HG02678 (cell line): Measurements from ENCODE around the gene NKIRAS2.
"Not testable (repeated sequence)": the region's sequence is repeated elsewhere in the genome, so short reads cannot be mapped to it uniquely, and the experiment has no call there.

ENCODE experiments used
- ATAC-seq: cut with Tn5 transposase; IDR thresholded peaks from one replicate; pipeline ENCODE4 v1.9.1; 2021; ENCODE audit warnings: mild to moderate bottlenecking, moderate library complexity; ENCODE audit not compliant: unreplicated experiment

NKIRAS2 gene

DNA sequence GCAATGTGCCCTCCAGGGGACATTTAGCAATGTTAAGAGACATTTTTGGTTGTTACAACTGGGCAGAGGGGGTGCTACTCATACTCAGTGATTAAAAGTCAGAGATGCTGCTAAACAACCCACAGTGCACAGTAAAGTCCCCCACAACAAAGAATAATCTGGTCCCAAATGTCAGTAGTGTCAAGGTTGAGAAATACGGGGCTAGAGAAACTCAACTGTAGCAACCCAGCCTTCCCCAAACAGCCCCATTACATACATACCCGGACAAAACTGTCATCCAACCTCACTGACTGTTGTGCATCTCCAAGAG is 23.1 kb upstream of the NKIRAS2 start:
- ATAC-seq: no peak

DNA sequence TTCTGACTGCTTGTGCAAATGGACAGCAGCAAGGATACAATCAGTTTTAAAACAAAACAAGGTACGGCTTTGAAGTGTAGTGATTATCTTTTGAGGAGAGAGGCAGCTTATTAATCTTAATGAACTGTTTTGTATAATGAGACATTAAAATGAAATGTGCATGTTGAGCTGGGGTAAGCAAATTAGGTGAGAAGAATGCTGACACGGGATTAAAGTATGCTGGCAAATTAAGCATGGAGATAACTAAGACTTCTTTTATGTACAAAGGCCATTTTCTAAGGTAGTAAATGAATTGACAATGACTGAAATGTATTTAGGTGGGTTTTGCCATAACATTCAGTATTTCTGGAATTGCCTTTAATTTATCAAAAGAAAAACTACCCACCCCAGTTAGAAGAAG is 21.4 kb upstream of the NKIRAS2 start:
- ATAC-seq: no peak

DNA sequence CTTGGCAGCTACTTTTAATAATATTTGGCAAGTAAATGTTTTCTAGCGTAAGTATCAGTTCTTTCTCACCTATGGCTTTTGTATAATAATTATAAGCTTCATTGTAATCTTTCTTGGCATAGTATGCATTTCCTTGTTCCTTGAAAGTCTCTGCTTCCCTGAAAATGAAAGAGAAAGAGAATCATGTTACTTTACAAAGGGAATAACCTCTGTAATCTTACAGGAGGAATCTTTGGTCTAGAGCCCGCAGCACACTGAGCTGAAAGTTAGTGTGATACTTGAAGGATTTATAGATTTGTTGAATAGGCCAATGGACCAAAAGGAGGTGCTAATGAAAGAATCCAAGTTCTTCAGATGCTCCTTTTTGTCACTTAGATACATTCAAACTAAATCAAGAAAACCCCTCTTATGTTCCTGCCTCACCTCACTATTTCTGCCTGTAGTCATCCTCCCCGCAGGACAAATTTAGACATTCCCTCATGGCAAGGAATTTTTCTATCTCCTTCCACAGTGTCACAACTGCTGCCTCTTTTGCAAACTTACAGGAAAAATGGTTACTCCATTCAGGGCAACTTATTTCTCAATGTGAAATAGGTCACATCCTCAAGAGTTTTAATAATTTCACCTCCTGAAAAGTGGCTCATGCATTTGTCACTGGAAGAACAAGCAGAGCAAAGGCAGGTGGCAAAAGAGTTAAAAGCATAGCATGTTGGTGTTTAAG is 19.3 kb upstream of the NKIRAS2 start:
- no peak for ATAC-seq

DNA sequence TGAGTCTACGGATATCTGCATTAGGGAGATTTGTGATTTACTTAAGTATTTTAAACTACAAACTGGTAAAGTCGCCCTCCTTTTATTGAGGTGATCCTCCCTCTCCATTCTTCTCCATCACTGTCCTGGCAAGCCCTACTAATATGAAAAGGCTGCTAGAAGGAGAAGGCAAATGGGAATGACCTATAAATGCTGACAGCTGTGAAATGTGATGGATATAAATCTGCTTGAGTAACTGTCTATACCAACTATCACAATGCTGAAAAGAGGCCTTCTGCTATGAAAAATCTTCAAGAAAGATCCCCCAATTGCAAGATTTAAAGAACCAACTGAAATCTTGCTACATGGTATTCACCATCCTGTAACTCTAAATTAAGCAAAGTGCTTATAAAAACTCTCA is 18.2 kb upstream of the NKIRAS2 start:
- no peak for ATAC-seq

DNA sequence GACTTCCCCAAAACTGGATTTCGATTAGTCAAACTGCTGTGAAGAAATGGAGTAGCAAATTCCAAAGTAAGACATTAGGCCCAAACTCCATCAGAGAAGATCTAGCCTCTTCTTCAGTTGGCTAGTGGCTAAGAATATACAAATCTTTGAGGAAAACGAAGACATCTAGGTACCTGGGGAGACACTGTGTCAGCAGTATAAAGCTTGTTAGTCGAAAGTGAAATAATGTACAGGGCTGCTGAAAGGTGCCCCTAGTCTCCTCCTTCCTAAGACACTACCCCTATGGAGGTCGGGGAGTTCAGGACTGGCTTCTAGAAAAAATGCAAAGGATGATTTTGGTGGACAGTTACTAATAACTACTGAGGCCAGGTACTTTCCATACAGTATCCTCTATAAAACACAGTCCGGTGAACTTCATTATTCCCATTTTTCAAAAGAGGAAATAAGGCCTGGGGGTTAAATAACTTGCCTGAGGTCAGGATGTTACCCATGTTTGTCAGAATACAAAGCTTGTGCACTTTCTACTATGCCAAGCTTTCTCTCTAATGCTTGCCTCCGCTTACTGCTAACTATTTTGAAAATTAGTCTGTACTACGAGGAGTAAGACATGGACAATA is 17.6 kb upstream of the NKIRAS2 start:
- ATAC-seq: no peak

DNA sequence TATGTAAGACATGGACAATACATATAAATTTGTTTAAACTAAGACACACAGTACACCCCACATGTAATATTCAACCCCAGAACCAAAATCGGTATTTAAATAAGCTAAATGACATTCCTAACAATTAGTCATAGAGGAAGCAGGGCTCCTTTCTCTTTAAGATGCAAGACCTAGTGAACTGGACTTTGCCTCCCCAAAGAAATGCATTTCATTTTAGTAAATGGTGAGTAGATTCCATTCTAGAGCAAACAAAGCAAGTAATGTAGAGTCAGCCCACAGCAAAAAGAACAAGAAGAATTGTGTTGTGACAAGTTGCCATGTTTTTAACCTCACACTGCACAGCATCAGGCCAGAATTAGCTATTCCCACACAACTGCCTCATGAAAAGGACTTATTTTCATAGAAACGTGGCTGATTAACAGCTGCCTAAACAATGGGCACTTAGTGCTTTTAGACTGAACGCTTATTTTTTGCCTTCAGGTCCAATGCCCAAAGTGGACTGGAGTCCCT is 17.0 kb upstream of the NKIRAS2 start:
- ATAC-seq: no peak

DNA sequence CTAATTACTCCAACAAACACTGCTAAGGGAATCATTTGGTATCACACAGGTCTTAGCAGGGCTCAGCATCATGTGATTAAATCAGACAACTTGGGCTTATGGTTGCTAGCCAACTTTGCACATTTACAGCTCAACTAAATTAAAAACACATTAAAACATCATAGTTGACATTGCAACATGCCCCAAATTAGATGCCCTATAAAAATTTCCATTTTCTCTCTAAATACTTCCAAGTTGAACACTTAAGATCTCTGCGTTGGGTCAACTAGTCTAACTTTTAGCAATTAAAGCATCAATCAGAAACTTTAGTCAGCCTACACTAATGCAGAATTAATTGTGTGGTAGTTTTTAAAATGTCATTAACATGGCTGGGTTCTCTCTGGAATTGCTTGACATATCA is 14.7 kb upstream of the NKIRAS2 start:
- ATAC-seq: no peak

DNA sequence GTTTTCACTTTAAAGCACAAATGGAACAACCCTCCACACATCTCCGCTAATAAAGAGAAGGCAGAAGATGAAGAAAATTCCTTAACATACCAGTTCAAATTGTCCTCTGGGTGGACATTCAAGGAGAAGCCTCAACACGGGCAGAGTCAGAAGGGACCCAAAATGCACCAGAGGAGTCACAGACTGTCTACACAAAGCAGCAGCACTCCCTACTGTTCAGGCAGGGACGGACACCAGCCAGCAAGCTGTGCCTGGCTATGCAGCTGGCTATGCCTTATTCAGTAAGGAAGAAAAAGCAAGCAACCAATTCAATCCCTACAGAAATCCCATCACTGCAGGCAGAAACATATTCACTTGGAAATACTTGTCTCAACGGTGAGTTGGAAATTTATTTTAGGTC is 10.7 kb upstream of the NKIRAS2 start:
- ATAC-seq: no peak

DNA sequence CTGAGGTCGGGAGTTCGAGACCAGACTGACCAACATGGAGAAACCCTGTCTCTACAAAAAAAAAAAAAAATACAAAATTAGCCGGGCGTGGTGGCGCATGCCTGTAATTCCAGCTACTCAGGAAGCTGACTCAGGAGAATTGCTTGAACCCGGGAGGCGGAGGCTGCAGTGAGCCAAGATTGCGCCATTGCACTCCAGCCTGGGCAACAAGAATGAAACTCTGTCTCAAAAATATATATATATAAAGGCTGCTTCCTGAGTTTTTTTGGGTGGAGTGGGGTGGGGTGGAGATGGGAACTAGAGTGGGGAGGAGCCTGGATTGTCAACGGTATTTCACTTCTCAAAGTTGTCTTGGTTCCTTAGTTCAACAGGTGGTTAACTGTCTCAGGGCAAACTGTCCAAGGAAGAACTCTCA is 9.6 kb upstream of the NKIRAS2 start:
- ATAC-seq: not testable (repeated sequence)

DNA sequence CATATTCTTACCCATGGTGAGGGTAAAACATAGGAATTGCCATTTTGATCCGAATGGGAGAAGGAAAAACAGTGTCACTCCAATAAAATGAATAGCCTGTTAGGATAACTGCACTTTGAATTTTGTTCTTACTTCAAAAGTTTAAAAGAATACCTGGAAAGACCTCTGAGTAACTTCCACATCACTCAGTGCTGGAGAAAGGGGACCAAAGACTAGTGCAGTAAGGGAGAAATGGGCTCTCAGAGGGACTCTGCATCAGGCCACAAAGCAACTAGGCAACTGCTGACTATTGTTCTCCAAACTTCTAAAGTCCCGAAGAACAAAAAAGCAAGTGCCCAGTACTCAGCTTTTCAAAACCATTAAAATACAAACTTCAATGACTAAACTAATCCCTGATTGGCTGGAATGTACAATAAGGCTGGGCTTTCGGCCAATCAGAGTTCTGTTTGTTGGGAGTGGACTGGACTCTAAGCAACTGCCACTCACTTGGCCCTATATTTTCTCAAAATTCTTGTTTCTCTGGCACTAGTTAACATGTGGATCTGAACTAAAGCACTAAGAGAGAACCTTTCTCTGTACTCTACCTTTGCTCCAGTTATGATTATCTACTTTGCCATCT is 8.9 kb upstream of the NKIRAS2 start:
- ATAC-seq: no peak

DNA sequence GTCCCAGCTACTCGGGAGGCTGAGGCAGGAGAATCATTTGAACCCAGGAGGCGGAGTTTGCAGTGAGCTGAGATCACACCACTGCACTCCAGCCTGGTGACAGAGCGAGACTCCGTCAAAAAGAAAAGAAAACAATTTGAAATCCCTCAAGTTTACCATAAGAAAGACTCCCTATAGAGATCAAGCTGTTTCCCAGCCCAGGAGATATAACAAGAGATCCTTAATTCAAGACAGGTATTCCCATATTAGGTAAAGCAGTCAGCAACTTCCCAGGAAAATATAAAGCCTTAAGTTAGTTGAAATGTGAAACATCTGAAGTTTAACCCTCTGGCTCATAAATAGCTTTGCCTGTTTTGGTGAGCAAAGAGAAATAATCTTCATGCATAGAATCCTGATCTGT is 7.5 kb upstream of the NKIRAS2 start:
- not testable (repeated sequence) for ATAC-seq

DNA sequence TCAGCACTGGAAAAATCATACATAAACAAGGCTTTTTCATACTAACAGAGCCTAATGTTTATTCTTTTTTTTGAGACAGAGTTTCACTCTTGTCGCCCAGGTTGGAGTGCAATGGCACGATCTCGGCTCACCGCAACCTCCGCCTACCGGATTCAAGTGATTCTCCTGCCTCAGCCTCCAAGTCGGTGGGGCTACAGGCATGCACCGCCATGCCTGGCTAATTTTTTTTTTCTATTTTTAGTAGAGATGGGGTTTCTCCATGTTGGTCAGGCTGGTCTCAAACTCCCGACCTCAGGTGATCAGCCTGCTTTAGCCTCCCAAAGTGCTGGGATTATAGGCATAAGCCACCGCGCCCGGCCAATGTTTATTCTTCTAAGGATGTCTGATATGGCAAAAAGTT is 6.2 kb upstream of the NKIRAS2 start:
- ATAC-seq: not testable (repeated sequence)

DNA sequence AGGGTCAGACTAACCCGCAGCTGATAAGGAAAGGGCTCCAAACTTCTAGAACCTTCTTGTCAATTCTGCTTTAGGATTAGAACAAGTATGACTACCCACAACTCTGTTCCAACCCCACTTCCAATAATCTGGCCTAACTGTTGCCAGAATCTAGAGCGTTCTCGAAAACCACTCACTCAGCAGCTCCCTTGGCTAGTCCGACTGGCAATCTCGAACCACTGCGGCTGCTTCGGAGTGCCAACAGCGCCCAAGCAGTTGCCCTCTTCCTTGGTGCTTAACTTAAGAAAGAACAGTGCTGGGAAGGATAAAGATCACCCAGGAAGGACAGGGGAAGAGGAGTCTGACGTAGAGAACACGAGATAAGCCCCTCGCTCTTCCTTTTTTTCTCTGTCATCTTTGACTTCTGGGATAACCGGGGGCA is 3.5 kb upstream of the NKIRAS2 start:
- no peak for ATAC-seq

DNA sequence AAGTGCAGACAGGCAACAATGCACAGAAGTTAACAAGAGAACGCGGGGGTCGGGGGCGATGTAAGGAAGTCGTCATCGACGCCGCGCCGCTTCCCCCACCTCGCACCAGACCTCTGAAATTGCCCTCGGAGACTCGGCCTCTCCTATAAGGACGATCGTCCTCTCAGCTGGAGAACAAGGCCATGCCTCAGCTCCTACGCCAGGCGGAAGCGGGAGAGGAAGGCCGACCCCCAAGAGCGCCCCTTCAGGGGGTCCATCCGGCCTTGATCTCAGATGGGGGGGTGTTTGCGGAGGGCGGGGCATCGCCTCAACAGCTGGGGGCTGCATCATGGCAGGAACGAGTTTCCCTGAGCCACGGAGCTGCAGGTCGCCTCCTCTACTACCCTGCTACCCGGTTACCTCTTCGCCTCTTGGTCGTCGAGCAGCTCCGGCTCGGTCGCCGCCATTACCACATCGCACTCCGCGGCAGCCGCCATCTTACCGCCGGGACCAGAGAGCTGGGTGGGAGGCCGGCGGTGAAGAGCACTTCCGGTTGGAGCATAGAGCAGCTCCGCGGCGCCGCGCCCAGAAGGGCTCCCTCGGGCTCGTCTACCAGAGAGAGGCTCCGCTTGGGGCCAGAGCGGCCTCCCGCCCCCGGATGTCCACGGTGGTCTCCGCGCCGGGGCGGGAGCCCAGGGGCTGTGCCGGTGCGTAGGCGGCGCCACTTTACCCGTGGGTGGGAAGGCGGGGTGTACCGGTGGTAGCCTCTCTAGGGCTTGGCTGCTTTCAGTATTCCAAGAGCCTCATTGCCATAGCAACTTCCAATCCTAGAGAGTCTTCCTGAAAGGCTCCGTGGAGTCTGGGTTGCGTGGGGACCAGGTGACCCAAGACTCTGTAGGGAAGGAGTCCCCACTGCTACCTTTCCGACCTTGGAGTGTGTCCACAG is 2.7 kb upstream of the NKIRAS2 start, which contains the start of gene DNAJC7:
DNAJC7 (minus strand) TSS at position 499 of the 925 bp plus-strand sequence; CDS start at position 476, 23 bp downstream.
- peak; percentile 88 for ATAC-seq

DNA sequence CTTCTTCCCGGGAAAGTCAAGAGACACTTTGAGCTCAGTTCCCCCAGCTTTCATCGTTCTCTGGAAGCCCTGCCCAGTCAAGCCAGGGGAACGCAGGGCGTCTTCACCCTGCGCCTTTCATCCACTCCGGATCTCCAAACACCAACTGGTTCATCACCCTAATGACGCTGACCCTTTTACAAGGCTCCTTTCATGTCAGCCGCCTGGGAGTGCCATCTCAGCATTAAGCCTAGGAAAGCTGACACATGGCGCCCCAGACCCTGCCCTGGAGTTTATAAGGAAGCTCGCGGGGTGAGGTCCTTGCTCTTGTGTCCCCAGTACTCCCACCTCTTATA is 2.1 kb upstream of the NKIRAS2 start:
- ATAC-seq: no peak

DNA sequence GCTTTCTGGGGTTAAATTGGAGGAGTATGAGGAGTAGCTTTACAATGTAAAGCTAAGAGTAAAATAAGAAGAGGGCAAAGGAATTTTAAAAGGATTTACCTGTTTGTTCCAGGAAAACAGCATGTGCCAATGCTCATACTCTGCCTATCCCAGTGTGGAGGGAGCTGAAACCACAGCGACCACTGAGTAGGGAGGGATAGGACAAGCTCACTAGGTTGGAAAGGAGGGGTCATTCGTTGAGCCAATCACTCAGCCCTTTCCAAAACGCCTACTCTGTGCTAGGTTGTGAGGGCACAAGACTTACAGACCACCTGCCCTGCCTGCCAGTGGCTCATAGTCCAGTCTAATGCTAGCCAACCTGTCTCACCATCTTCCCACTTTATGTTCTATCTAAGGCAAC is 1.6 kb upstream of the NKIRAS2 start:
- ATAC-seq: no peak

DNA sequence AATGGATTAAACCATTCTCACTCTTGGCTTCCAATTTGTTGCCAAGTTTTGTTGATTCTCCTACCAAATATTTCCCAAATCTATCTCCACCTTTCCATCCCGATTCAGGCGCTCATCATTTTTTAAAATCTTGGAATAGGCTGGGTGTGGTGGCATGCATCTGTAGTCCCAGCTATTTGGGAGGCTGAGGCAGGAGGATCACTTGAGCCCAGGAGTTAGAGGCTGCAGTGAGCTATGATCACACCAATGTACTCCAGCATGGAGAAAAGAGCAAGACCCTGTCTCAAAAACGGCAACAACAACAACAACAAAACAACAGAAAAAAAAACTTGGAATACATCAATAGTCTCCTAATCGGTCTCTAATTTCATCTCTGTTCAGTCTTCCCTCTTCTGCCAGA is 902 bp upstream of the NKIRAS2 start:
- ATAC-seq: no peak

DNA sequence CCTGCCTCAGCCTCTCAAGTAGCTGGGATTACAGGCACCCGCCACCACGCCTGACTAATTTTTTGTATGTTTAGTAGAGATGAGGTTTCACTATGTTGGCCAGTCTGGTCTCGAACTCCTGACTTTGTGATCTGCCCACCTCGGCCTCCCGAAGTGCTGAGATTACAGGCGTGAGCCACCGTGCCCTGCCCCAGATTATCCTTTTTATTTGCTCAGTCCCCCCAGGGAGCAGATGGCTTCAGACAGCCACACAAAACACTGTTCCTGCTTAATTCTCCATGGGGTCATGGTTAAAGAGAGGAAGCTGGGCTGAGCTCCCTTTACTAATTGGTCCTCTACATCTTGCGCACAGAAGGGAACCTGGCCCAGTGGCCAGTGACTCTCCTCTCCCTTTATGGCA is 955 bp downstream of the NKIRAS2 start:
- ATAC-seq: not testable (repeated sequence)

DNA sequence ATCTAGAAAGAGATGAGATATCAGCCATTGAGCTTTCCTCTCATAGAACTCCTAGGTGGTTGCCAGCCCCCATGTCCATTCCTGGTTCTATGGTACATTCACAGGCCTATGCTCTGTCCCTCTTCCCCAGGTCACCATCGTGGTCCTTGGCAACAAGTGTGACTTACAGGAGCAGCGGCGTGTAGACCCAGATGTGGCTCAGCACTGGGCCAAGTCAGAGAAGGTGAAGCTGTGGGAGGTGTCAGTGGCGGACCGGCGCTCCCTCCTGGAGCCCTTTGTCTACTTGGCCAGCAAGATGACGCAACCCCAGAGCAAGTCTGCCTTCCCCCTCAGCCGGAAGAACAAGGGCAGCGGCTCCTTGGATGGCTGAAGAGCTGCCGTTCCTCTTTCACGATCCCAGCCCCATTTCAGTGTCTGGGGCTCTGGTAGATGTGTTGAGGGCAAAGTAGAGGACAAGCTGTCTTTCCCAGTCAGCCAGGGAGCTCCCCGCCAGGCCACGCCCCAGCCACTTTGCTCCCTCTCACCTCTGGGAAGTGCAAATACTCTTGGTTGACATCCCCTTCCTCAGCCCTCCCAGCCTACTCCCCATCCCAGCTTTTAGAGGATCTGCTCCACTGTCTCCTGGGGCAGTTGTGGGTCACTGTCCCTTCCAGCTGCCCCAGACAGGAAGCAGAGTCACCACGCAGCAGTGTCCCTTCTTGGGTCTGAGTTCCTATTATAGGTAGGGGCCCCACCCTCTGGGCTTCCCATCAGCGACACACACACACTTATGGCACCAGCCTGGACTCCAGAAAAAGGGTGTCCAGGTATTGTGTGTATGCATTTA is 3.8 kb downstream of the NKIRAS2 start:
- ATAC-seq: no peak

DNA sequence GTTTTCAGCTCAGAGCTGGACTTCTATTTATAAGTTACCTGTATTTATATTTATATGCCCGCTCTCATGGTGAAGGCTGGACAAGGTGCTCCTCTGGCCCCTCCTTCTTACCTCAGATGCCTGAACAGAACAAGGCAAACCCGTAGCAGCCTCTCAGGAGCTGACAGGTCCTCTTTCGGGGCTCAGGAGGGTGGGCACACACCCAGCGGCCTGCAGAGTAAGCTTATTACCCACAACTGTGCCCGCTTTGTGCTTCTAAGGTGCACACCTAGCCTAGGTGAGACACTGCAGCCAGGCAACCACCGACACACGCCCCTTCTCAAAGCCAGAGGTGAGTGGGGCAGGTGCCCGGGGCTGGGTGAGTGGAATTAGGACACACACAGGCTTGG is 5.3 kb downstream of the NKIRAS2 start:
- ATAC-seq: no peak
